Neural cell (in vitro differentiated cells): ENCODE results near the gene MAPK1IP1L.

Experiments used
- CTCF ChIP-seq: fragments of 450-650 bp; IDR thresholded peaks from 2 replicates; pipeline ENCODE4 v1.5.1; 2014; ENCODE audit warnings: antibody characterized with exemption, mild to moderate bottlenecking, moderate library complexity; ENCODE audit not compliant: poor library complexity, severe bottlenecking
- EP300 ChIP-seq: fragments of 450-650 bp; conservative IDR thresholded peaks from 2 replicates; pipeline ENCODE4 v1.6.1; 2014; ENCODE audit warnings: antibody characterized with exemption, mild to moderate bottlenecking, moderate library complexity; ENCODE audit not compliant: poor library complexity, severe bottlenecking
- EZH2 ChIP-seq: fragments of 200-600, 300-800 bp; shearing (Covaris generic), sonication (generic); IDR thresholded peaks from 2 replicates; pipeline ENCODE4 v1.6.1; 2014; ENCODE audit warnings: antibody characterized with exemption, low read length, borderline replicate concordance, mild to moderate bottlenecking; ENCODE audit not compliant: insufficient read depth, poor library complexity, severe bottlenecking
- REST ChIP-seq: IDR thresholded peaks from 2 replicates; pipeline ENCODE4 v1.6.1; 2012; ENCODE audit warnings: borderline replicate concordance

GRCh38 chr14:55052269-55052930 is 953 bp downstream of the MAPK1IP1L start:
- TF ChIP-seq EP300 (no peak), EZH2 (no peak), CTCF (no peak), REST (no peak)
